ENCODE results near the gene TOR3A.

TOR3A gene

DNA sequence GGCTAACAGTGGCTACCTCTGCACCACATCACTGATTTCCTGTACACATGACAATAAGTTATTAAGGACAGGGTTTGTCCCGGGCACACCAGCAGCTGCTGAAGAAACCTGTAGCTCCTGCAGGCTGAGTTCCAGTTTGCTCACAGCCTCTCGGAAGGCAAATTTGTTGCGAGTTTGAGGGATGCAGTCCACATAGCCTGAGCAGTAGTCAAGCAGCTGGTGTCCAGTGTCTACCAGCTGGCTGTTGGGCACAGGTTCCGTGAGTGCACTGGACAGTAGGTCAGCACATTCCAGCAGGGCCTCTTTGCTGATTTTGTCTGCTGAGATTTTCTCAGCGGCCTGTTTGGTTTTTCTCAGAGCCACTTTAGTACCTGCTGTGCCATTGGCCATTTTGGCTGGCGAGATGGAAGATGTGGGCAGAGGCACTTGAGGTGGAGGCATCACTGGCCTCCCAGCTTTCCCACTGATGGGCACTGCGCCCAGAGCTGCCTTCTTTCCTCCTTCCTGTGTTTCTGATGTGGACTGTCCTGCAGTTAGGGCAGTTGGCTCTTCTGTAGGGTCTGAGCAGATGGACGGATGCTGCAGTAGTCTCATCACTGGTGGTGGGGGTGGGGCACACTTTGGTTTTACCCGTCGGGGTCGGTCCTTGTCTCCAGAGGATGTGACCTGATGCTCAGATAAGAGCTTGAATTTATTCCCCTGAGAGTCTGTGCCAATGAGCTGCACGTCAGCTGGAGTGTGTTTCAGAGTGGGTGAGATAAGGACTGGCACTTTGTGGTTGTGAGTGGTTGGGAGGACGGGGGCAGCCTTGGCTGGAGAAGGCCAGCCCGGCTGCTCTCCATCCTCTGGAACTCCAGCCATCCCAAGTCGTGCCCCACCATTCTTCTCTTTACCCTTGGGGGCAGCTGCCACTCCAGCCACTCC, 26.1 kb downstream of the TOR3A start:
- no peak overlapping the region for H3K4me3 ChIP-seq (ENCODE audit: low read depth, low read length)
- H3K79me2 ChIP-seq (ENCODE audit: control insufficient read depth, insufficient read depth, low read length, unreplicated experiment) = peaks cover 5% of the 10 kb centered on the region
- peaks cover 30% of the 10 kb centered on the region for H3K36me3 ChIP-seq (ENCODE audit: insufficient read depth, low read length)
- no peak overlapping the region for H2AFZ ChIP-seq (ENCODE audit: low read length, unreplicated experiment)
- H3K4me1 ChIP-seq (ENCODE audit: control insufficient read depth, insufficient read depth, low read length, unreplicated experiment) = no peaks in the 10 kb centered on the region
- no peak overlapping the region for H3K27ac ChIP-seq (ENCODE audit: low read depth, low read length)
- H3K27me3 ChIP-seq (ENCODE audit: insufficient read depth, low read length) = no peaks in the 10 kb centered on the region

DNA sequence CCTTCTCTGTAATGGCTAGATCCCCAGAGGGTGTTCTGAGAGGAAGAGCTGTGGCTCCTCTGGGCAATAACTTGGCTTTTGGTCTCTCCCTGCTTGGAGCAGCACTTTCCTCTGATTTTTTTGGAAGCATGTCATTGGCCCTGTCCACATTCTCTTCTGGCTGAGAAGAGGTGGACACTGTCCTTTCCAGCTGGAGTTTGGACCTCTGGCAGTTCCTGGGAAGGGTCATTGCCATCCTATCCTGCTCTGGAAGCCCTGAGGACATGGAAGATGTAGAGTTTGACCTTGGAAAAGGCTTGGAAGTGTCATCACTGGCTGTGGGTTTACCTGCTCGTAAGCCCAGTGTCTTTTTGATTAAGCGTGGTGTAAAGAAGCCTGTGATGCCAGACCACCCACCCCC, 26.8 kb downstream of the TOR3A start:
- no peaks in the 10 kb centered on the region for H3K4me1 ChIP-seq (ENCODE audit: control insufficient read depth, insufficient read depth, low read length, unreplicated experiment)
- peaks cover 28% of the 10 kb centered on the region for H3K36me3 ChIP-seq (ENCODE audit: insufficient read depth, low read length)
- no peak overlapping the region for H2AFZ ChIP-seq (ENCODE audit: low read length, unreplicated experiment)
- H3K4me3 ChIP-seq (ENCODE audit: low read depth, low read length) = no peak overlapping the region
- H3K79me2 ChIP-seq (ENCODE audit: control insufficient read depth, insufficient read depth, low read length, unreplicated experiment) = peaks cover 5% of the 10 kb centered on the region
- no peak overlapping the region for H3K27ac ChIP-seq (ENCODE audit: low read depth, low read length)
- no peaks in the 10 kb centered on the region for H3K27me3 ChIP-seq (ENCODE audit: insufficient read depth, low read length)

DNA sequence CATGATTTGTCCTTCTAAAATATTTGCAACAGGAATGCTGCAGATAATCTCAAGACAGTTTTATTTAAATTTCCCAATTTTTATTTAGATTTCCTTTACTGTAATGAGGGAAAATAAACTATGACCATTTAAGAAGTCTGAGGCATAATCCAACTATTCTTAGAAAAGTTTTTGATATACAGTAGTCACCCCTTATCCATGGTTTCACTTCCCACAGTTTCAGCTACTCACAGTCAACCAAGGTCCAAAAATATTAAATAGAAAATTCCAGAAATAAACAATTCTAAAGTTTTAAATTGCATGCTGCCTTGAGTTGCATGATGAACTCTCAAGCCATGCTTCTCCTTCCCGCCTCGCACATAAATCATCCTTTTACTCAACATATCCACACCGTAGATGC, 33.3 kb downstream of the TOR3A start:
- Histone ChIP-seq H3K27ac (ENCODE audit: low read depth, low read length) (no peak overlapping the region), H3K79me2 (ENCODE audit: control insufficient read depth, insufficient read depth, low read length, unreplicated experiment) (peaks cover 20% of the 10 kb centered on the region), H3K4me1 (ENCODE audit: control insufficient read depth, insufficient read depth, low read length, unreplicated experiment) (no peaks in the 10 kb centered on the region), H2AFZ (ENCODE audit: low read length, unreplicated experiment) (no peak overlapping the region), H3K27me3 (ENCODE audit: insufficient read depth, low read length) (no peaks in the 10 kb centered on the region), H3K36me3 (ENCODE audit: insufficient read depth, low read length) (peaks cover 53% of the 10 kb centered on the region), H3K4me3 (ENCODE audit: low read depth, low read length) (no peak overlapping the region)

DNA sequence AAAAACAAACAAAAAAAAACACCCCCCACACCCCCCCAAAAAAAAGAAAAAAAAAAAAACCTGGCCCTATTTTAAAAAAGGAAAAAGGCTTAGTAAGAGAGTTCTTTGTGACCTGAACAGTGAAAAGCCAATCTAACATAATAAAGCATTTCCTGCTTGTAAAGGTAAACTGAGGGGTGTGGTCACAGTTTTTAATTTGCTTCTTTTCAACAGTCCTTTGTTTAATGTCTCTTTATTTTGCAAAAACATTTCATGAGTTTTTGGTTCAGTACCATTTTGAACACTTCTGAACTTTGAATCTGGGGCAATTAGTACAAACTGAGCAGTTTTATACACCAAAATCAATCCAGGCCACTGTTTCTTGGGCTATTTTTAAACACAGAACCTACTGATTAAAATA, 37.6 kb downstream of the TOR3A start:
- H3K4me1 ChIP-seq (ENCODE audit: control insufficient read depth, insufficient read depth, low read length, unreplicated experiment) = peaks cover 6% of the 10 kb centered on the region
- no peak overlapping the region for H3K4me3 ChIP-seq (ENCODE audit: low read depth, low read length)
- no peaks in the 10 kb centered on the region for H3K27me3 ChIP-seq (ENCODE audit: insufficient read depth, low read length)
- peaks cover 41% of the 10 kb centered on the region for H3K79me2 ChIP-seq (ENCODE audit: control insufficient read depth, insufficient read depth, low read length, unreplicated experiment)
- no peak overlapping the region for H2AFZ ChIP-seq (ENCODE audit: low read length, unreplicated experiment)
- peaks cover 54% of the 10 kb centered on the region for H3K36me3 ChIP-seq (ENCODE audit: insufficient read depth, low read length)
- no peak overlapping the region for H3K27ac ChIP-seq (ENCODE audit: low read depth, low read length)

DNA sequence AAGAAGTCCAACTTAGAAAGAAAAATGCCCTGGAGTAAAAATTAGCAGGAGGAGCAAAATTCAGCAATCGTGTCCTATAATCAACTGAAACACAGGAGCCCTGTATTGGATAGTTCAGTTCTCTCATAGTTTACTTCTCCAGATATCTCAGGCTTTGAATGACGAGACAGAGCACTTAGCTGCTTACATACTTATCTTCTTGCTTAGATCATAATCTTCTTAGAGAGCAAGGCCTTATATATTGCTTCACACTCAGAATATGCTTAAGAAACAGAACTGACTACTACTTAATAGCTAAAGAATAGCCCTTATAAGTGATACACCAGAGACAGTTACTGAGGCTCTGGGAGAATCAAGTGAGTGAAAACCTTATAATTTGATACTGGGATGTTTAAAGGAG, 38.9 kb downstream of the TOR3A start:
- no peak overlapping the region for H3K4me3 ChIP-seq (ENCODE audit: low read depth, low read length)
- H3K27ac ChIP-seq (ENCODE audit: low read depth, low read length) = no peak overlapping the region
- H3K4me1 ChIP-seq (ENCODE audit: control insufficient read depth, insufficient read depth, low read length, unreplicated experiment) = peaks cover 18% of the 10 kb centered on the region
- no peak overlapping the region for H2AFZ ChIP-seq (ENCODE audit: low read length, unreplicated experiment)
- no peaks in the 10 kb centered on the region for H3K27me3 ChIP-seq (ENCODE audit: insufficient read depth, low read length)
- peaks cover 47% of the 10 kb centered on the region for H3K79me2 ChIP-seq (ENCODE audit: control insufficient read depth, insufficient read depth, low read length, unreplicated experiment)
- peaks cover 47% of the 10 kb centered on the region for H3K36me3 ChIP-seq (ENCODE audit: insufficient read depth, low read length)

DNA sequence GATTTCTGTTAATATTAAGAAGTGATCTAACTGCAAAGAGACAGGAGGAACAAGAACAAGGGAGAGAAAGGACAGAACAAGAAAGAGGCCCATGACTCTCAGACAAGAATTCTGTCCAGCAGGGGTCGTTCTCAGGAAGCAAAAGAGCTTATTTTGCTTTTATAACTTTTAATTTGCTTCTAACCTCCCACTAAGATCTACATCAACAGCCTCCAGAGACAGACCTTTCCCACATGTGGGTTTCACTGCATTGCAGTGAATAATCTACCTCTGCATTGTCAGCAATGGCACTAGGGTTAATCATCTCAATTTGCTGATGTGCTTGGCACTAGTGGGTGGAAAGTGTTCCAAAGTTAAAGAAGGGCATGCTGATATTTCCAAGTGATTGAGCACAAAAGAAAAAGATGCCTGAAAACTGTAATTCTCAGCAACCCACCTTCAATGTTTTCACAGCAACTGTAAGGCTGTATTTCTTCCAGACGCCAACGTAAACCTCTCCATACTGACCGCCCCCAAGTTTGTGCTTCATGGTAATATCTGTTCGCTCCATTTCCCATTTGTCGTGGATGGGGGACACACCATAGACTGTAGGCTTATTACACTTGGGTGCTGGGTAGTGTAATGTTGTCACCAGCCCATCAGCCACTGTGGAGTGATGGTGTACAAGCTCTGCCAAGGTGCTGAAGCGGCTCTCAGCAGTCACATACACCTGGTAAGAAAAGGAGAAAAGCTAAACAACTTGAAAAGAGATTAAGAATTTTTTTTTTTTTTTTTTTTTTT, 39.5 kb downstream of the TOR3A start:
- H3K36me3 ChIP-seq (ENCODE audit: insufficient read depth, low read length) = peaks cover 49% of the 10 kb centered on the region
- H3K79me2 ChIP-seq (ENCODE audit: control insufficient read depth, insufficient read depth, low read length, unreplicated experiment) = peaks cover 52% of the 10 kb centered on the region
- no peak overlapping the region for H3K27ac ChIP-seq (ENCODE audit: low read depth, low read length)

DNA sequence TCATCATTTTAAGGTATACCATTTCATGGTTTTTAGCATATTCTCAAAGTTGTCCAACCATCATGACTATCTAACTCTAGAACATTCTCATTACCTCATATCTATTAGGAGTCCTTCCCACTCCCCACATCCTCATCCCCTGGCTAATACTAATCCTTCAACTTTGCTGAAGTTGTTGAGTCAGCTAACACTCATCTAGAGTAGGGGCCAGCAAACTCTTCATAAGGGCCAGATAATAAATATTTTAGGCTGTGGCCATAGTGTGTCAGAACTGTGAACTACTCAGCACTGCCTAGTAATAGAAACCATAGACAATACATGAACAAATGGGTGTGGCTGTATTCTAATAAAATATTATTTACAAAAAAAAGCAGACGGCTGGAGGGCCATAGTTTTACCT, 43.0 kb downstream of the TOR3A start:
- H2AFZ ChIP-seq (ENCODE audit: low read length, unreplicated experiment) = no peak overlapping the region
- peaks cover 55% of the 10 kb centered on the region for H3K4me1 ChIP-seq (ENCODE audit: control insufficient read depth, insufficient read depth, low read length, unreplicated experiment)
- H3K36me3 ChIP-seq (ENCODE audit: insufficient read depth, low read length) = peaks cover 32% of the 10 kb centered on the region
- H3K27me3 ChIP-seq (ENCODE audit: insufficient read depth, low read length) = no peaks in the 10 kb centered on the region
- H3K79me2 ChIP-seq (ENCODE audit: control insufficient read depth, insufficient read depth, low read length, unreplicated experiment) = peaks cover 65% of the 10 kb centered on the region
- H3K4me3 ChIP-seq (ENCODE audit: low read depth, low read length) = no peak overlapping the region
- H3K27ac ChIP-seq (ENCODE audit: low read depth, low read length) = peak overlapping the region; percentile 71

More for the DNA sequence above, 39.5 kb downstream of the TOR3A start:
- no peaks in the 10 kb centered on the region for H3K27me3 ChIP-seq (ENCODE audit: insufficient read depth, low read length)
- no peak overlapping the region for H2AFZ ChIP-seq (ENCODE audit: low read length, unreplicated experiment)
- H3K4me1 ChIP-seq (ENCODE audit: control insufficient read depth, insufficient read depth, low read length, unreplicated experiment) = peaks cover 23% of the 10 kb centered on the region
- no peak overlapping the region for H3K4me3 ChIP-seq (ENCODE audit: low read depth, low read length)

DNA sequence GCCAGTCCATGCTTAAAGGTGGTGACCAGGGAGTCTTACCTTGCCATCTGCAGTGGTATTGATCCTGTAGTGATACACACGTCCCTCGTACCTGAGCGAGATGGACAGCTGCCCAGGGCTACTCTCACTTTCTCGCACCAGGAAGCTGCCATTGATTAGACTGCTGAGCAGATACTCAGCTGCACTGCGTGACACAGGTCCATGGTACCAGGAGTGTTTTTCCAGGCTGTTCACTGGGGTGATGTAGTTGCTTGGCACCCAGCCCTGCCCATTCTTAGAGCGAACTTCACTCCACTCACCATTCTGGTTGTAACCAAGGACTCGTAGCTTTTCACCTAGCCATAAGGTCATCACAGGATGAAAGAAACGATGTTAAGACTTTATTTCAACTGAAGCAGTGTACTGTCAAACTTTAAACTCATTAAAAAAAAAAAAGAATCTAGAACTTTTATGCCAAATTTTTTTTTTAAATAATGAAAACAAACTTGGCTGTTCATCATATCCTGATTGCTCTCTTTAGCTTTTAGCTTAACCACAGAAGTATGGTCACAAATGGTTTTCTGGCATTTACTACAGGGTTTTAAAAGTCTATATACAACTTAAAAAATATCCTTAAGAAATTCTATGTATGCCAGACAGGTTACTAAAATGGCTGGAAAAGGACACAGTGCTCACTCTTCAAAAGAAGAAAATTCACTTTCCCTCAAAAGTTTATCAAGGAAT, 44.6 kb downstream of the TOR3A start:
- Histone ChIP-seq H3K36me3 (ENCODE audit: insufficient read depth, low read length) (peaks cover 27% of the 10 kb centered on the region), H2AFZ (ENCODE audit: low read length, unreplicated experiment) (no peak overlapping the region), H3K27ac (ENCODE audit: low read depth, low read length) (peak overlapping the region; percentile 80), H3K27me3 (ENCODE audit: insufficient read depth, low read length) (no peaks in the 10 kb centered on the region), H3K79me2 (ENCODE audit: control insufficient read depth, insufficient read depth, low read length, unreplicated experiment) (peaks cover 68% of the 10 kb centered on the region), H3K4me1 (ENCODE audit: control insufficient read depth, insufficient read depth, low read length, unreplicated experiment) (peaks cover 62% of the 10 kb centered on the region), H3K4me3 (ENCODE audit: low read depth, low read length) (peak overlapping the region; percentile 20; the same call in 1 of the 2 replicates)

DNA sequence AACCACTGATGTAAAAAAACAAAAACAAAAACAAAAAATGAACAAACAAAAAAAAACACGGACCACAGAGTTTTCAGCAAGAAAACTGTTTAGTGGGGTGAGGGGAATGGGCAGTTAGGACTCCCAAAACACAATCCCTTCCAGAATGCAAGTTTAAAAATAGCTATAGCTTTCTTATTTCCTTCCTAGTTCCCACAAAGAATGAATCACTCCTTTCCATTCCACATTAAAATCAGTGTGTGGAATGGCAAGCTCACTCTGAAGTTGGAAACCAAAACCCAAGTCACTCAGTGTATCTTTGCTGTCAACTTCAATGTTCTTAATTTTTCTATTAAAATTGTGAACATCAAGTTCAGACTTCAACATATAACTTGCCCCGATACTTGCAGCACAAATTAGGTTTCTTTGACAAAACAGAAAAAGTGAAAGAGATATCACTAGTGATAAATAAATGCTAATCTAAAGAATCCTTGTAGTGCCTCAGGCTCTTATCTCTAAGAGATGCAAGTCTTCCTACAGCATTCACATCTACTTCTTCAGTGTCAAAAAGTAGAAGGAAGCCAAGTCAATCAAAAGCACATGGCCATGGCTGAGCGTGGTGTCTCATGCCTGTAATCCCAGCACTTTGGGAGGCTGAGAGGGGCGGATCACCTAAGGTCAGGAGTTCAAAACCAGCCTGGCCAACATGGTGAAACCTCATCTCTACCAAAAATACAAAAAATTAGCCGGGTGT, 45.5 kb downstream of the TOR3A start:
- peak overlapping the region; percentile 80 for H3K27ac ChIP-seq (ENCODE audit: low read depth, low read length)
- no peak overlapping the region for H2AFZ ChIP-seq (ENCODE audit: low read length, unreplicated experiment)
- peaks cover 75% of the 10 kb centered on the region for H3K79me2 ChIP-seq (ENCODE audit: control insufficient read depth, insufficient read depth, low read length, unreplicated experiment)
- H3K36me3 ChIP-seq (ENCODE audit: insufficient read depth, low read length) = peaks cover 25% of the 10 kb centered on the region
- peaks cover 62% of the 10 kb centered on the region for H3K4me1 ChIP-seq (ENCODE audit: control insufficient read depth, insufficient read depth, low read length, unreplicated experiment)
- peak overlapping the region; percentile 20; the same call in 1 of the 2 replicates for H3K4me3 ChIP-seq (ENCODE audit: low read depth, low read length)
- no peaks in the 10 kb centered on the region for H3K27me3 ChIP-seq (ENCODE audit: insufficient read depth, low read length)

DNA sequence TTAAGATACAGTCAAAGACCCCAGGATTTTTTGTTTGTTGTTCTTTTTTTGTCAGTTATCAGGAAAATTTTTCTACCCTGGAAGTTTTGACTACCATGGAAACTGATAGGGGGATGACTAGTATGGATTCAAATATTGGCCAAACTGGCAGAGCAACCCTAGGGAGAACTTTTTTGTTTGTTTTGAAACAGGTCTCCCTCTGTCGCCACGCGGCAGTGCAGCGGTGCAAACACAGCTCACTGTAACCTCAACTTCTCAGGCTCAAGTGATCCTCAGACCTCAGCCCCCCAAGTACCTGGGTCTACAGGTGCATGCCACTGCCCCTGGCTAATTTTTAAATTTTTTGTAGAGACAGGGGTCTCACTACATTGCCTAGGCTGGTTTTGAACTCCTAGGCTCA, 46.6 kb downstream of the TOR3A start:
- Histone ChIP-seq H3K27me3 (ENCODE audit: insufficient read depth, low read length) (no peaks in the 10 kb centered on the region), H3K27ac (ENCODE audit: low read depth, low read length) (peak overlapping the region; percentile 80), H3K36me3 (ENCODE audit: insufficient read depth, low read length) (peaks cover 21% of the 10 kb centered on the region), H3K79me2 (ENCODE audit: control insufficient read depth, insufficient read depth, low read length, unreplicated experiment) (peaks cover 77% of the 10 kb centered on the region), H3K4me3 (ENCODE audit: low read depth, low read length) (peak overlapping the region; percentile 24; the same call in 1 of the 2 replicates), H3K4me1 (ENCODE audit: control insufficient read depth, insufficient read depth, low read length, unreplicated experiment) (peaks cover 62% of the 10 kb centered on the region), H2AFZ (ENCODE audit: low read length, unreplicated experiment) (no peak overlapping the region)

Measured in ACC112 (cell line).